D721Med (cell line): ENCODE measurements around the gene SGSM1.

Source experiments
- DNase-seq: peaks from one replicate; pipeline ENCODE4 v3.0.0; 2011; ENCODE audit warnings: low spot score; ENCODE audit not compliant: insufficient read length
- FAIRE-seq: peaks from 2 replicates; lab custom pipeline; 2011; peaks lifted over from hg19 to GRCh38; lab: Jason Lieb, UNC
- TF ChIP-seq, protein P1 (sequence below): IDR thresholded peaks from 2 replicates; pipeline ENCODE4 v1.5.1; 2012; ENCODE audit warnings: mild to moderate bottlenecking, control low read depth; ENCODE audit not compliant: insufficient read depth; ENCODE audit errors: missing control alignments

Gene SGSM1

GRCh38 chr22:24875862-24876506, 70.0 kb downstream of the SGSM1 start:
- TF ChIP-seq, protein P1, sequence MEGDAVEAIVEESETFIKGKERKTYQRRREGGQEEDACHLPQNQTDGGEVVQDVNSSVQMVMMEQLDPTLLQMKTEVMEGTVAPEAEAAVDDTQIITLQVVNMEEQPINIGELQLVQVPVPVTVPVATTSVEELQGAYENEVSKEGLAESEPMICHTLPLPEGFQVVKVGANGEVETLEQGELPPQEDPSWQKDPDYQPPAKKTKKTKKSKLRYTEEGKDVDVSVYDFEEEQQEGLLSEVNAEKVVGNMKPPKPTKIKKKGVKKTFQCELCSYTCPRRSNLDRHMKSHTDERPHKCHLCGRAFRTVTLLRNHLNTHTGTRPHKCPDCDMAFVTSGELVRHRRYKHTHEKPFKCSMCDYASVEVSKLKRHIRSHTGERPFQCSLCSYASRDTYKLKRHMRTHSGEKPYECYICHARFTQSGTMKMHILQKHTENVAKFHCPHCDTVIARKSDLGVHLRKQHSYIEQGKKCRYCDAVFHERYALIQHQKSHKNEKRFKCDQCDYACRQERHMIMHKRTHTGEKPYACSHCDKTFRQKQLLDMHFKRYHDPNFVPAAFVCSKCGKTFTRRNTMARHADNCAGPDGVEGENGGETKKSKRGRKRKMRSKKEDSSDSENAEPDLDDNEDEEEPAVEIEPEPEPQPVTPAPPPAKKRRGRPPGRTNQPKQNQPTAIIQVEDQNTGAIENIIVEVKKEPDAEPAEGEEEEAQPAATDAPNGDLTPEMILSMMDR: no peak
- FAIRE-seq: no peak
- no peak for DNase-seq

- FAIRE-seq: no peak
- DNase-seq: no peak
- TF ChIP-seq, protein P1: no peak
Measured at GRCh38 chr22:24876700-24877099, 70.7 kb downstream of the SGSM1 start.

DNA sequence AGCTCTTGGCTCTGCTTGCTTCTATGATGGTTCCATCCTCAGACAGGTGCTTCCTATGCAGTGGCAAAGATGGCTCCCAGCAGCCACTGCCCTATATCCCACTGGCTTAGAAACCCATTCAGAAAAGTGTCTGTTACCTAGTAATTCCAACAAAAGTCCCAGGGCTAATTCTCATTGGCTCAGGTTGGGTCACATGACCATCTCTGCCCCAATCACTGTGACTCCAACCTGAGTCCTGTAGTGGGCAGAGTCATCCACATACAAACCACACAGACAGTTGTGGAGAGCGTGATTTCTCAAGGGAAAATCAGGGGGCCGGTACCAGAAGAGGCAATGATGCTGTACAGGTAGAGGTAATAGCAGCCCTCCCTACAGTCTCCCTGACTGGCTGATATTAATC, 73.0 kb downstream of the SGSM1 start:
- DNase-seq (no peak), FAIRE-seq (no peak)
- TF ChIP-seq, protein P1: no peak

GRCh38 chr22:24883432-24883831, 77.4 kb downstream of the SGSM1 start:
- no peak for FAIRE-seq

DNA sequence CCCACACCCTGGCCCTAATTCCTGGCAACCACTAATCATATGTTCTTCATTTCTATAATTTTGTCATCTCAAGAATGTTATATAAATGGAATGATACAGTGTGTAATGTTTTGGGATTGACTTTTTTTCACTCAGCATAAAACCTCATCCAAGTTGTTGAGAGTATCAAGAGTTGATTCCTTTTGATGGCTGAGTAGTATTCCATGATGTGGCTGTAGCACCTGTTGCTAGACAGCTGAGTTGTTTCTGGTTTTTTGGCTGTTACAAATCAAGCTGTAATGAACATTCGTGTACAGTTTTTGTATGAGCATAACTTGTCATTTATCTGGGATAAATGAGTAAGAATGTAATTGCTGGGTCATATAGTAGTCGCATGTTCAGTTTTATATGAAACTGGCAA, 81.2 kb downstream of the SGSM1 start:
- DNase-seq: no peak
- TF ChIP-seq, protein P1: no peak
- no peak for FAIRE-seq

More at GRCh38 chr22:24883432-24883831, 77.4 kb downstream of the SGSM1 start:
- DNase-seq: no peak
- TF ChIP-seq, protein P1: no peak

GRCh38 chr22:24893341-24894070, 87.5 kb downstream of the SGSM1 start:
- DNase-seq: no peak
- no peak for FAIRE-seq
- TF ChIP-seq, protein P1: no peak
